WTC11 (cell line): Measurements from ENCODE around the gene ABHD13. TPM values are rescaled to one million over a fixed set of nuclear protein-coding genes. Genes with fewer than 3 reads are reported as not detected.

ENCODE experiments used
- ATAC-seq: fragments of 200-7000 bp; cut with Tn5 transposase; 2 replicates; pipeline ENCODE4 v1.10.0; 2021; ENCODE audit warnings: mild to moderate bottlenecking, moderate library complexity
- CTCF ChIA-PET: fragments of 300-600 bp; sonication (Branson Sonifier 250); formaldehyde crosslinking; loops from one replicate; lab custom pipeline; 2021; ENCODE audit warnings: antibody characterized with exemption; lab: Charles Lee
- POLR2A ChIA-PET: fragments of 350-600 bp; sonication (Branson Sonifier 250); formaldehyde crosslinking; loops from one replicate; lab custom pipeline; 2021; ENCODE audit warnings: antibody characterized with exemption; lab: Charles Lee
- DNase-seq: peaks from one replicate; pipeline ENCODE4 v3.0.0; 2021; ENCODE audit warnings: low spot score
- H3K27ac Mint-ChIP-seq: 2 replicates; pipeline ENCODE4 v1.8.0; 2021; ENCODE audit warnings: mixed read lengths
- H3K27me3 Mint-ChIP-seq: 2 replicates; pipeline ENCODE4 v1.8.0; 2021; ENCODE audit warnings: low read depth, mild to moderate bottlenecking, moderate library complexity, mixed read lengths
- H3K36me3 Mint-ChIP-seq: 2 replicates; pipeline ENCODE4 v1.8.0; 2021; ENCODE audit warnings: mixed read lengths
- H3K4me1 Mint-ChIP-seq: 2 replicates; pipeline ENCODE4 v1.8.0; 2022; ENCODE audit warnings: mixed read lengths
- H3K4me3 Mint-ChIP-seq: 2 replicates; pipeline ENCODE4 v1.8.0; 2021; ENCODE audit warnings: mild to moderate bottlenecking, moderate library complexity, mixed read lengths
- H3K9me3 Mint-ChIP-seq: 2 replicates; pipeline ENCODE4 v1.8.0; 2021; ENCODE audit warnings: mixed read lengths
- CREB1 ChIP-seq: sonication (generic); formaldehyde crosslinking; IDR thresholded peaks from 2 replicates; pipeline ENCODE4 v1.8.0; 2023; ENCODE audit warnings: mild to moderate bottlenecking, missing genetic modification reagents
- GRHL2 ChIP-seq: fragments of 250-450 bp; sonication (Bioruptor Pico); IDR thresholded peaks from 2 replicates; pipeline ENCODE4 v1.8.0; 2022; ENCODE audit warnings: mild to moderate bottlenecking, moderate library complexity; ENCODE audit not compliant: insufficient replicate concordance, severe bottlenecking
- JAZF1 ChIP-seq: fragments of 250-450 bp; sonication (Bioruptor Pico); IDR thresholded peaks from 2 replicates; pipeline ENCODE4 v1.9.0; 2021; ENCODE audit warnings: moderate library complexity, mild to moderate bottlenecking, inconsistent platforms
- OVOL2 ChIP-seq: fragments of 250-450 bp; sonication (Bioruptor Pico); IDR thresholded peaks from 2 replicates; pipeline ENCODE4 v1.9.0; 2021; ENCODE audit warnings: mild to moderate bottlenecking, borderline replicate concordance
- ZNF138 ChIP-seq: sonication (generic); formaldehyde crosslinking; conservative IDR thresholded peaks from 2 replicates; pipeline ENCODE4 v1.8.1; 2022; ENCODE audit warnings: mild to moderate bottlenecking, moderate library complexity, missing genetic modification reagents
- ZNF232 ChIP-seq: sonication (generic); formaldehyde crosslinking; IDR thresholded peaks from 2 replicates; pipeline ENCODE4 v1.8.0; 2022; ENCODE audit warnings: mild to moderate bottlenecking, missing genetic modification reagents
- ZNF263 ChIP-seq: sonication (generic); formaldehyde crosslinking; IDR thresholded peaks from 2 replicates; pipeline ENCODE4 v1.8.1; 2022; ENCODE audit warnings: low read depth, mild to moderate bottlenecking, moderate library complexity, missing genetic modification reagents
- ZNF423 ChIP-seq: fragments of 250-450 bp; sonication (Bioruptor Pico); IDR thresholded peaks from 2 replicates; pipeline ENCODE4 v2.1.2; 2022; ENCODE audit warnings: mild to moderate bottlenecking, moderate library complexity
- total RNA-seq: library from RNA; stranded (reverse); gene quantifications from 3 replicates; pipeline ENCODE4 v1.2.3, GENCODE V29; 2021
- TF ChIP-seq, protein P1 (sequence below): sonication (generic); formaldehyde crosslinking; IDR thresholded peaks from 2 replicates; pipeline ENCODE4 v1.8.1; 2022; ENCODE audit warnings: low read depth, missing genetic modification reagents, borderline replicate concordance
- TF ChIP-seq, protein P2 (sequence below): fragments of 250-450 bp; sonication (Bioruptor Pico); IDR thresholded peaks from 2 replicates; pipeline ENCODE4 v1.9.0; 2021; ENCODE audit warnings: mild to moderate bottlenecking
- TF ChIP-seq, protein P3 (sequence below): sonication (generic); formaldehyde crosslinking; IDR thresholded peaks from 2 replicates; pipeline ENCODE4 v1.8.1; 2023; ENCODE audit warnings: mild to moderate bottlenecking, moderate library complexity, missing genetic modification reagents
- TF ChIP-seq, protein P4 (sequence below): sonication (generic); formaldehyde crosslinking; IDR thresholded peaks from 2 replicates; pipeline ENCODE4 v1.8.1; 2022; ENCODE audit warnings: low read depth, mild to moderate bottlenecking, moderate library complexity, missing genetic modification reagents, borderline replicate concordance
- TF ChIP-seq, protein P5 (sequence below): sonication (generic); formaldehyde crosslinking; IDR thresholded peaks from 2 replicates; pipeline ENCODE4 v1.8.1; 2023; ENCODE audit warnings: mild to moderate bottlenecking, missing genetic modification reagents, borderline replicate concordance
- TF ChIP-seq, protein P6 (sequence below): sonication (generic); formaldehyde crosslinking; IDR thresholded peaks from 2 replicates; pipeline ENCODE4 v1.8.0; 2023; ENCODE audit warnings: missing genetic modification reagents, mild to moderate bottlenecking, borderline replicate concordance
- TF ChIP-seq, protein P7 (sequence below): sonication (generic); formaldehyde crosslinking; IDR thresholded peaks from 2 replicates; pipeline ENCODE4 v1.8.1; 2023; ENCODE audit warnings: mild to moderate bottlenecking, missing genetic modification reagents
- TF ChIP-seq, protein P8 (sequence below): sonication (generic); formaldehyde crosslinking; IDR thresholded peaks from 2 replicates; pipeline ENCODE4 v1.8.1; 2022; ENCODE audit warnings: missing genetic modification reagents, borderline replicate concordance

ABHD13 gene
- total RNA-seq, 1 experiment from 2014 or later: 5.4 TPM

DNA sequence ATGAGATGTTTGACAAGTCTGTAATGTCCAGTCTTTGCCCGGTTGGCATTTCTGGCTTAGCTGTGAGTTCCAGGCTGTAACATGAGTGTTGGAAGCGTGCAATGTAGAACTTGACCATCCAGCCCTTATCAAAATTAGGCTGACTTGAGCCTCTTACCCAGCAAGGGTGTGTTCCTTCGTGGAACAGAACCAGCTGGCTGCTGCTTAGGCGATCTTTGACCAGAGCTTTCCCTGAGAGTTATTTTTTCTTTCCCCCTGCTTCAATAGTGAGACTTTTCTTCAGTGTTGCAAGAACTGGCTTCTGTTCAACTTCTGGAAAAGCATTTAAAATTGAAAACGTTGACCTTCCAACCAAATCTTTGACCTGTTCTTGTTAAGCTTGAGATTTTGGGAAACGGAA lies 57.9 kb downstream of the ABHD13 start (continued):
- TF ChIP-seq, protein P1, sequence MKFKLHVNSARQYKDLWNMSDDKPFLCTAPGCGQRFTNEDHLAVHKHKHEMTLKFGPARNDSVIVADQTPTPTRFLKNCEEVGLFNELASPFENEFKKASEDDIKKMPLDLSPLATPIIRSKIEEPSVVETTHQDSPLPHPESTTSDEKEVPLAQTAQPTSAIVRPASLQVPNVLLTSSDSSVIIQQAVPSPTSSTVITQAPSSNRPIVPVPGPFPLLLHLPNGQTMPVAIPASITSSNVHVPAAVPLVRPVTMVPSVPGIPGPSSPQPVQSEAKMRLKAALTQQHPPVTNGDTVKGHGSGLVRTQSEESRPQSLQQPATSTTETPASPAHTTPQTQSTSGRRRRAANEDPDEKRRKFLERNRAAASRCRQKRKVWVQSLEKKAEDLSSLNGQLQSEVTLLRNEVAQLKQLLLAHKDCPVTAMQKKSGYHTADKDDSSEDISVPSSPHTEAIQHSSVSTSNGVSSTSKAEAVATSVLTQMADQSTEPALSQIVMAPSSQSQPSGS (CRISPR knock-in tag): no peak
- TF ChIP-seq, protein P2, sequence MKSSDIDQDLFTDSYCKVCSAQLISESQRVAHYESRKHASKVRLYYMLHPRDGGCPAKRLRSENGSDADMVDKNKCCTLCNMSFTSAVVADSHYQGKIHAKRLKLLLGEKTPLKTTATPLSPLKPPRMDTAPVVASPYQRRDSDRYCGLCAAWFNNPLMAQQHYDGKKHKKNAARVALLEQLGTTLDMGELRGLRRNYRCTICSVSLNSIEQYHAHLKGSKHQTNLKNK (CRISPR knock-in tag): no peak
- TF ChIP-seq JAZF1 (CRISPR knock-in tag) (no peak), ZNF423 (CRISPR knock-in tag) (no peak), CREB1 (CRISPR knock-in tag) (no peak), ZNF263 (CRISPR knock-in tag) (no peak), GRHL2 (no peak), OVOL2 (no peak)
- TF ChIP-seq, protein P3, sequence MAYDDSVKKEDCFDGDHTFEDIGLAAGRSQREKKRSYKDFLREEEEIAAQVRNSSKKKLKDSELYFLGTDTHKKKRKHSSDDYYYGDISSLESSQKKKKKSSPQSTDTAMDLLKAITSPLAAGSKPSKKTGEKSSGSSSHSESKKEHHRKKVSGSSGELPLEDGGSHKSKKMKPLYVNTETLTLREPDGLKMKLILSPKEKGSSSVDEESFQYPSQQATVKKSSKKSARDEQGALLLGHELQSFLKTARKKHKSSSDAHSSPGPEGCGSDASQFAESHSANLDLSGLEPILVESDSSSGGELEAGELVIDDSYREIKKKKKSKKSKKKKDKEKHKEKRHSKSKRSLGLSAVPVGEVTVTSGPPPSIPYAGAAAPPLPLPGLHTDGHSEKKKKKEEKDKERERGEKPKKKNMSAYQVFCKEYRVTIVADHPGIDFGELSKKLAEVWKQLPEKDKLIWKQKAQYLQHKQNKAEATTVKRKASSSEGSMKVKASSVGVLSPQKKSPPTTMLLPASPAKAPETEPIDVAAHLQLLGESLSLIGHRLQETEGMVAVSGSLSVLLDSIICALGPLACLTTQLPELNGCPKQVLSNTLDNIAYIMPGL (CRISPR knock-in tag): no peak
- TF ChIP-seq, protein P4, sequence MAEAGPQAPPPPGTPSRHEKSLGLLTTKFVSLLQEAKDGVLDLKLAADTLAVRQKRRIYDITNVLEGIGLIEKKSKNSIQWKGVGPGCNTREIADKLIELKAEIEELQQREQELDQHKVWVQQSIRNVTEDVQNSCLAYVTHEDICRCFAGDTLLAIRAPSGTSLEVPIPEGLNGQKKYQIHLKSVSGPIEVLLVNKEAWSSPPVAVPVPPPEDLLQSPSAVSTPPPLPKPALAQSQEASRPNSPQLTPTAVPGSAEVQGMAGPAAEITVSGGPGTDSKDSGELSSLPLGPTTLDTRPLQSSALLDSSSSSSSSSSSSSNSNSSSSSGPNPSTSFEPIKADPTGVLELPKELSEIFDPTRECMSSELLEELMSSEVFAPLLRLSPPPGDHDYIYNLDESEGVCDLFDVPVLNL (CRISPR knock-in tag): no peak
- TF ChIP-seq, all 79 proteins: peak for 0

DNA sequence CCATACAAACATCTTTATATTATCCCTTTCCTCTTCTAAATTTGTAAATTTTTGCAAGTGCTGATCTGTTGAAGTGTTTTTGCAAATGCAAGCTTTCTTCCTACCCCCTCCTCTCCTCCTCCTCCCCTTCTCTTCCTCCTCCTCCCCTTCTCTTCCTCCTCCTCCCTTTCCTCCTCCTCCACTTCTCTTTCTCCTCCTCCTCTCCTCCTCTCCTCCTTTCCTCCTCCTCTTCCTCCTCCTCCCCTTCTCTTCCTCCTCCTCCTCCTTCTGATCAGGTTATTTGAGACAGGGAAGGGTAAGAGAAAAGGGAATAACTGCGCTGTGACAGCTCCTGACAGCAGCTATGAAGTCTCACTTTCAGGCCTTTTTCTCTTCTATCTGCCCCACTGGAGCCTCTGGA lies 60.3 kb downstream of the ABHD13 start:
- ChIA-PET CTCF (interaction anchor here (1.2 kb wide), 1 partner anchor 17 kb away, joined by 3 read pairs; no protein-coding TSS in a partner anchor), POLR2A (no interaction called here)
- no peak for DNase-seq
- H3K27ac Mint-ChIP-seq: no peak overlapping the region
- no peak overlapping the region for H3K4me3 Mint-ChIP-seq
- no peaks in the 10 kb centered on the region for H3K27me3 Mint-ChIP-seq
- TF ChIP-seq, protein P5, sequence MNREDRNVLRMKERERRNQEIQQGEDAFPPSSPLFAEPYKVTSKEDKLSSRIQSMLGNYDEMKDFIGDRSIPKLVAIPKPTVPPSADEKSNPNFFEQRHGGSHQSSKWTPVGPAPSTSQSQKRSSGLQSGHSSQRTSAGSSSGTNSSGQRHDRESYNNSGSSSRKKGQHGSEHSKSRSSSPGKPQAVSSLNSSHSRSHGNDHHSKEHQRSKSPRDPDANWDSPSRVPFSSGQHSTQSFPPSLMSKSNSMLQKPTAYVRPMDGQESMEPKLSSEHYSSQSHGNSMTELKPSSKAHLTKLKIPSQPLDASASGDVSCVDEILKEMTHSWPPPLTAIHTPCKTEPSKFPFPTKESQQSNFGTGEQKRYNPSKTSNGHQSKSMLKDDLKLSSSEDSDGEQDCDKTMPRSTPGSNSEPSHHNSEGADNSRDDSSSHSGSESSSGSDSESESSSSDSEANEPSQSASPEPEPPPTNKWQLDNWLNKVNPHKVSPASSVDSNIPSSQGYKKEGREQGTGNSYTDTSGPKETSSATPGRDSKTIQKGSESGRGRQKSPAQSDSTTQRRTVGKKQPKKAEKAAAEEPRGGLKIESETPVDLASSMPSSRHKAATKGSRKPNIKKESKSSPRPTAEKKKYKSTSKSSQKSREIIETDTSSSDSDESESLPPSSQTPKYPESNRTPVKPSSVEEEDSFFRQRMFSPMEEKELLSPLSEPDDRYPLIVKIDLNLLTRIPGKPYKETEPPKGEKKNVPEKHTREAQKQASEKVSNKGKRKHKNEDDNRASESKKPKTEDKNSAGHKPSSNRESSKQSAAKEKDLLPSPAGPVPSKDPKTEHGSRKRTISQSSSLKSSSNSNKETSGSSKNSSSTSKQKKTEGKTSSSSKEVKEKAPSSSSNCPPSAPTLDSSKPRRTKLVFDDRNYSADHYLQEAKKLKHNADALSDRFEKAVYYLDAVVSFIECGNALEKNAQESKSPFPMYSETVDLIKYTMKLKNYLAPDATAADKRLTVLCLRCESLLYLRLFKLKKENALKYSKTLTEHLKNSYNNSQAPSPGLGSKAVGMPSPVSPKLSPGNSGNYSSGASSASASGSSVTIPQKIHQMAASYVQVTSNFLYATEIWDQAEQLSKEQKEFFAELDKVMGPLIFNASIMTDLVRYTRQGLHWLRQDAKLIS (CRISPR knock-in tag): no peak
- TF ChIP-seq ZNF232: no peak
- TF ChIP-seq, protein P6, sequence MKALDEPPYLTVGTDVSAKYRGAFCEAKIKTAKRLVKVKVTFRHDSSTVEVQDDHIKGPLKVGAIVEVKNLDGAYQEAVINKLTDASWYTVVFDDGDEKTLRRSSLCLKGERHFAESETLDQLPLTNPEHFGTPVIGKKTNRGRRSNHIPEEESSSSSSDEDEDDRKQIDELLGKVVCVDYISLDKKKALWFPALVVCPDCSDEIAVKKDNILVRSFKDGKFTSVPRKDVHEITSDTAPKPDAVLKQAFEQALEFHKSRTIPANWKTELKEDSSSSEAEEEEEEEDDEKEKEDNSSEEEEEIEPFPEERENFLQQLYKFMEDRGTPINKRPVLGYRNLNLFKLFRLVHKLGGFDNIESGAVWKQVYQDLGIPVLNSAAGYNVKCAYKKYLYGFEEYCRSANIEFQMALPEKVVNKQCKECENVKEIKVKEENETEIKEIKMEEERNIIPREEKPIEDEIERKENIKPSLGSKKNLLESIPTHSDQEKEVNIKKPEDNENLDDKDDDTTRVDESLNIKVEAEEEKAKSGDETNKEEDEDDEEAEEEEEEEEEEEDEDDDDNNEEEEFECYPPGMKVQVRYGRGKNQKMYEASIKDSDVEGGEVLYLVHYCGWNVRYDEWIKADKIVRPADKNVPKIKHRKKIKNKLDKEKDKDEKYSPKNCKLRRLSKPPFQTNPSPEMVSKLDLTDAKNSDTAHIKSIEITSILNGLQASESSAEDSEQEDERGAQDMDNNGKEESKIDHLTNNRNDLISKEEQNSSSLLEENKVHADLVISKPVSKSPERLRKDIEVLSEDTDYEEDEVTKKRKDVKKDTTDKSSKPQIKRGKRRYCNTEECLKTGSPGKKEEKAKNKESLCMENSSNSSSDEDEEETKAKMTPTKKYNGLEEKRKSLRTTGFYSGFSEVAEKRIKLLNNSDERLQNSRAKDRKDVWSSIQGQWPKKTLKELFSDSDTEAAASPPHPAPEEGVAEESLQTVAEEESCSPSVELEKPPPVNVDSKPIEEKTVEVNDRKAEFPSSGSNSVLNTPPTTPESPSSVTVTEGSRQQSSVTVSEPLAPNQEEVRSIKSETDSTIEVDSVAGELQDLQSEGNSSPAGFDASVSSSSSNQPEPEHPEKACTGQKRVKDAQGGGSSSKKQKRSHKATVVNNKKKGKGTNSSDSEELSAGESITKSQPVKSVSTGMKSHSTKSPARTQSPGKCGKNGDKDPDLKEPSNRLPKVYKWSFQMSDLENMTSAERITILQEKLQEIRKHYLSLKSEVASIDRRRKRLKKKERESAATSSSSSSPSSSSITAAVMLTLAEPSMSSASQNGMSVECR (CRISPR knock-in tag): no peak
- no peak for TF ChIP-seq ZNF138
- TF ChIP-seq, protein P7, sequence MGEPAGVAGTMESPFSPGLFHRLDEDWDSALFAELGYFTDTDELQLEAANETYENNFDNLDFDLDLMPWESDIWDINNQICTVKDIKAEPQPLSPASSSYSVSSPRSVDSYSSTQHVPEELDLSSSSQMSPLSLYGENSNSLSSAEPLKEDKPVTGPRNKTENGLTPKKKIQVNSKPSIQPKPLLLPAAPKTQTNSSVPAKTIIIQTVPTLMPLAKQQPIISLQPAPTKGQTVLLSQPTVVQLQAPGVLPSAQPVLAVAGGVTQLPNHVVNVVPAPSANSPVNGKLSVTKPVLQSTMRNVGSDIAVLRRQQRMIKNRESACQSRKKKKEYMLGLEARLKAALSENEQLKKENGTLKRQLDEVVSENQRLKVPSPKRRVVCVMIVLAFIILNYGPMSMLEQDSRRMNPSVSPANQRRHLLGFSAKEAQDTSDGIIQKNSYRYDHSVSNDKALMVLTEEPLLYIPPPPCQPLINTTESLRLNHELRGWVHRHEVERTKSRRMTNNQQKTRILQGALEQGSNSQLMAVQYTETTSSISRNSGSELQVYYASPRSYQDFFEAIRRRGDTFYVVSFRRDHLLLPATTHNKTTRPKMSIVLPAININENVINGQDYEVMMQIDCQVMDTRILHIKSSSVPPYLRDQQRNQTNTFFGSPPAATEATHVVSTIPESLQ: no peak
- TF ChIP-seq, protein P8, sequence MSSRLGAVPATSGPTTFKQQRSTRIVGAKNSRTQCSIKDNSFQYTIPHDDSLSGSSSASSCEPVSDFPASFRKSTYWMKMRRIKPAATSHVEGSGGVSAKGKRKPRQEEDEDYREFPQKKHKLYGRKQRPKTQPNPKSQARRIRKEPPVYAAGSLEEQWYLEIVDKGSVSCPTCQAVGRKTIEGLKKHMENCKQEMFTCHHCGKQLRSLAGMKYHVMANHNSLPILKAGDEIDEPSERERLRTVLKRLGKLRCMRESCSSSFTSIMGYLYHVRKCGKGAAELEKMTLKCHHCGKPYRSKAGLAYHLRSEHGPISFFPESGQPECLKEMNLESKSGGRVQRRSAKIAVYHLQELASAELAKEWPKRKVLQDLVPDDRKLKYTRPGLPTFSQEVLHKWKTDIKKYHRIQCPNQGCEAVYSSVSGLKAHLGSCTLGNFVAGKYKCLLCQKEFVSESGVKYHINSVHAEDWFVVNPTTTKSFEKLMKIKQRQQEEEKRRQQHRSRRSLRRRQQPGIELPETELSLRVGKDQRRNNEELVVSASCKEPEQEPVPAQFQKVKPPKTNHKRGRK: no peak
- no peak for TF ChIP-seq OVOL2
- no peaks in the 10 kb centered on the region for H3K36me3 Mint-ChIP-seq
- no peak for ATAC-seq
- peaks cover 11% of the 10 kb centered on the region for H3K9me3 Mint-ChIP-seq
- peaks cover 10% of the 10 kb centered on the region for H3K4me1 Mint-ChIP-seq
